Dedifferentiated amniotic fluid mesenchymal stem cell (primary cell): Measurements from ENCODE around the gene UNC13C.
"Not testable (repeated sequence)": the region's sequence is repeated elsewhere in the genome, so short reads cannot be mapped to it uniquely, and the experiment has no call there.

Experiments used
- DNase-seq: peaks from one replicate; pipeline ENCODE4 v3.0.0-alpha.2; 2016; ENCODE audit errors: extremely low spot score

Gene UNC13C

GRCh38 chr15:53978253-53978906, at the start of gene UNC13C:
Gene UNC13C (plus strand): TSS chr15:53978441. CDS start chr15:54012904, 34,463 bp downstream.
- DNase-seq, result no peak

GRCh38 chr15:53936137-53936536, 42.1 kb upstream of the UNC13C start:
- DNase-seq, result no peak

GRCh38 chr15:53937632-53938031, 40.6 kb upstream of the UNC13C start:
- DNase-seq, result not testable (repeated sequence)

- no peak for DNase-seq
Measured at GRCh38 chr15:53950572-53950971, 27.7 kb upstream of the UNC13C start.

- no peak for DNase-seq
Measured at GRCh38 chr15:53955396-53955795, 22.8 kb upstream of the UNC13C start.

- no peak for DNase-seq
Measured at GRCh38 chr15:53962646-53963561, 15.3 kb upstream of the UNC13C start.

- DNase-seq, result no peak
Measured at GRCh38 chr15:53963801-53964200, 14.4 kb upstream of the UNC13C start.

GRCh38 chr15:53974121-53974520, 4.1 kb upstream of the UNC13C start:
- no peak for DNase-seq

GRCh38 chr15:53974813-53975212, 3.4 kb upstream of the UNC13C start:
- DNase-seq, result no peak

- DNase-seq, result no peak
Measured at GRCh38 chr15:53976844-53977392, 1.3 kb upstream of the UNC13C start.

GRCh38 chr15:53979051-53979788, 979 bp downstream of the UNC13C start:
- no peak for DNase-seq

GRCh38 chr15:53980021-53980420, 1.8 kb downstream of the UNC13C start:
- DNase-seq, result no peak

GRCh38 chr15:53982071-53982680, 3.9 kb downstream of the UNC13C start:
- no peak for DNase-seq

GRCh38 chr15:53982876-53983275, 4.6 kb downstream of the UNC13C start:
- DNase-seq, result no peak

- DNase-seq, result no peak
Measured at GRCh38 chr15:53984221-53984620, 6.0 kb downstream of the UNC13C start.

- DNase-seq, result no peak
Measured at GRCh38 chr15:53985562-53985961, 7.3 kb downstream of the UNC13C start.

- DNase-seq, result no peak
Measured at GRCh38 chr15:53987480-53987879, 9.2 kb downstream of the UNC13C start.

GRCh38 chr15:54007256-54007655, 29.0 kb downstream of the UNC13C start:
- DNase-seq, result no peak

GRCh38 chr15:54011656-54012055, 33.4 kb downstream of the UNC13C start:
- no peak for DNase-seq

- no peak for DNase-seq
Measured at GRCh38 chr15:54014067-54014655, 35.9 kb downstream of the UNC13C start.

- DNase-seq, result no peak
Measured at GRCh38 chr15:54017251-54017650, 39.0 kb downstream of the UNC13C start.
